ENCODE measurements around the gene RBMS1.

The RBMS1 gene

GRCh38 chr2:160241251-160242137 lies 252.1 kb downstream of the RBMS1 start:
- in situ Hi-C loops (cut with HindIII; ENCODE audit: low pct_ligation_motif_present, low pct_unique_long_range_greater_than_20kb, low sequenced_read_pairs) = no loop called here
- DNase-seq = peak; percentile 78

- no peak for DNase-seq
- in situ Hi-C loops (cut with HindIII; ENCODE audit: low pct_ligation_motif_present, low pct_unique_long_range_greater_than_20kb, low sequenced_read_pairs) = no loop called here
These were observed 254.2 kb downstream of the RBMS1 start for GRCh38 chr2:160239436-160239835.

- in situ Hi-C loops (cut with HindIII; ENCODE audit: low pct_ligation_motif_present, low pct_unique_long_range_greater_than_20kb, low sequenced_read_pairs) = no loop called here
These were observed 255.2 kb downstream of the RBMS1 start for GRCh38 chr2:160238392-160238791.

GRCh38 chr2:160232905-160233475 lies 260.6 kb downstream of the RBMS1 start:
- in situ Hi-C loops (cut with HindIII; ENCODE audit: low pct_ligation_motif_present, low pct_unique_long_range_greater_than_20kb, low sequenced_read_pairs) = no loop called here

More at GRCh38 chr2:160238392-160238791, 255.2 kb downstream of the RBMS1 start:
- DNase-seq = no peak

GRCh38 chr2:160229591-160229990 lies 264.0 kb downstream of the RBMS1 start:
- in situ Hi-C loops (cut with HindIII; ENCODE audit: low pct_ligation_motif_present, low pct_unique_long_range_greater_than_20kb, low sequenced_read_pairs) = no loop called here
- peak; percentile 32 for DNase-seq

More at GRCh38 chr2:160232905-160233475, 260.6 kb downstream of the RBMS1 start:
- DNase-seq = no peak

- in situ Hi-C loops (cut with HindIII; ENCODE audit: low pct_ligation_motif_present, low pct_unique_long_range_greater_than_20kb, low sequenced_read_pairs) = no loop called here
- peak; percentile 97 for DNase-seq
These were observed 265.3 kb downstream of the RBMS1 start for GRCh38 chr2:160228141-160228917.

DNA sequence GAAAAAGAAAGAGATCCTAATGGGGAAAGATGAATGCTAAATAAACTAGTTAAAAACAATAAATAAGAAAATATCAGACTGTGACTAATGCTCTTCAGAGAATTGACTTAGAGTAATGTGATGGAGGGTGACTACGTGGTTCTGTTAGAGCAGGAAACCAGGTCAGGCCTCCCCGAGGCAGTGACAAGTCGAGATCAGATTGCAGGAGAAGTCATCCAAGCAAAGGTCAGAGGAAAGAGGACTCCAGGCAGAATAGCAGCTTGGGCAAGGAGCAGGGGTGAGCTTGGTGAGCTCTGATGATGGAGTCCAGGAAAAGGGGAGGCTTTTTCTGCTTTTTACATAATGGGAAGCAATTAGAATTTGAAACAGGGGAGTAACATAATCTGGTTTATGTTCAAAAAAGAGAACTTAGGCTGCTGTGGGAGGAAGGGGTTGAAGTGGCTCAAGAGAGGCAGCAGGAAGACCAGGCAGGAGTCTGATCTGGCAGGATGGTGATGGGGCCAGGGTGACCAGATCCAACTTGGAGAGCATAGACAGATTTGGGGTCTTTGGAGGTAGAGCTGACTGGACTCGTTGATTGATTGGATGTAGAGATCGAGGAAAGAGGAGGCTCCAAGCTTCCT lies 266.2 kb downstream of the RBMS1 start:
- in situ Hi-C loops (cut with HindIII; ENCODE audit: low pct_ligation_motif_present, low pct_unique_long_range_greater_than_20kb, low sequenced_read_pairs) = no loop called here
- DNase-seq = no peak

DNA sequence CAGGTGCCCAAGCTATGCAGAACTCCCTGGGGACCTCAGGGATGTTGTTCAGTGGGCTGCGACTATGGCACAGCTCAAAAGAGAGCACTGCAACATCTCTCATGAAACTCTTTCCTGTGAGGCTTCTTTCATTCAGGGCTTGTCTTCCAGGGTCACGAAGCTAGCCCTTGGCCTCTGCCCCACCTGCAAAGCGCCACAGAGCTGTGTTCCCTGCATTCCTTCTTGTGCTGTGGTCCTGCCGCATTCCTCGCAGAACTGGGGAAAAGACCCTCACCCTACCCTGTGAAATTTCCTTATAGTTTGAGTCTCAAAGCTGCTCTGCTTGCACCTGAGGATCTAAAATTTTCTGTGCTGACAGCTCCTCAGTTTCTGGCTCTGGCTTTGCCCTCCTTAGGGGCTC lies 267.2 kb downstream of the RBMS1 start:
- in situ Hi-C loops (cut with HindIII; ENCODE audit: low pct_ligation_motif_present, low pct_unique_long_range_greater_than_20kb, low sequenced_read_pairs) = no loop called here
- no peak for DNase-seq

DNA sequence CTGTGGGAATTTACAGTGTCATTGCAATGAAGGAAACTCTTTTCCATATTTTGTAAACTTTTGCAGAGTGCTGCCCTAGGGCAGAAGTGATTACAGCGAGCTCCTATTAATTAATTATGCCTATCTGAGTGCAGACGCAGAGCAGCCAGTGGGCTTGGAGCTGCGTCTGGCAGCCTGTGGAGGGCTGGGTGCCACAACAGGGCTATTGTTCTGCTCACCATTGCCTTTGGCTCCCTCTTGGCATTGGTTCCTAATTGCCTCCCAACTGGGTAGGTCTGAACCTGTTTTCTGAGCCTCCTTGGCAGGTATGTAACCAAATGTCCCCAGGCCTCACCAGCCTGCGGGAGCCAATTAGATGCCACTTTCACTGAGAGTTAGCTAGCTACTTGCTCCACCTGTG lies 267.9 kb downstream of the RBMS1 start:
- in situ Hi-C loops (cut with HindIII; ENCODE audit: low pct_ligation_motif_present, low pct_unique_long_range_greater_than_20kb, low sequenced_read_pairs) = no loop called here
- DNase-seq = no peak

- in situ Hi-C loops (cut with HindIII; ENCODE audit: low pct_ligation_motif_present, low pct_unique_long_range_greater_than_20kb, low sequenced_read_pairs) = no loop called here
- no peak for DNase-seq
These were observed 269.1 kb downstream of the RBMS1 start for GRCh38 chr2:160224507-160224906.

- in situ Hi-C loops (cut with HindIII; ENCODE audit: low pct_ligation_motif_present, low pct_unique_long_range_greater_than_20kb, low sequenced_read_pairs) = no loop called here
- peak; percentile 99 for DNase-seq
These were observed 269.5 kb downstream of the RBMS1 start for GRCh38 chr2:160224060-160224459.

GRCh38 chr2:160223560-160223959 lies 270.0 kb downstream of the RBMS1 start:
- DNase-seq = no peak
- in situ Hi-C loops (cut with HindIII; ENCODE audit: low pct_ligation_motif_present, low pct_unique_long_range_greater_than_20kb, low sequenced_read_pairs) = no loop called here

DNA sequence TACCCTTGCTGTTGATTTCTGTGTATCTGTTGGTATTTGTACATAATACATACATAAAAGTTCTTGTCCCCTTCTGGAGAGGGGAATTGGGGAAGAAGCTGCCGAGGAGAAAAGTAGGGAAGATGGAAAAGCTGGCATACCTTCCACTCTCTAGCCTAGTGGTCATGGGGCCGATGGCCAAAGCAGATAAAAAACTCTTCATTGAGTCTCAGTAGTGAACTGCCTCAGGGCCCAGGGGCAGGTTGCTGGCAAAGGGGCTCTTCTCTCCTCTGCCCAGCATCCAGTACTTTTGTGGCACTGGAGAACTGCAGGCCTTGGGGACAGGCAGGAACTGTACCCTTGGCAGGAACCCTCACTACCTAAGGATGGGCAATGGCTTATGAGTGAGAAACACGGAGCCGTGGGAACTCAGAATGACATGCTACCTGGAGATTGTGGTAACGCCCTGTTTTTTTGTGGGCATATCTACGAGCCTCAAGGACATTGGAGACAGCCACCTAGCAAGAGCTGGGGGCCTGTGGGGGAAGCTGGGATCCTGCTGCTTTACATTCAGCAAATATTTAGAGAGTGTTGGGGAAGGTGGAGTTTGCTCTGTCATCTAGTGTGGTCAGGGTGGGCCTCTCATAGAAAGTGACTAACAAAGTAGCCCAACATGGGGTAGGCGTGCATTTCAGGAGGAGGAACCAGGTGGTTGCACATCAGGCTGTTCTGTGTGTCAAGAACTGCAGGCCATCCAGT lies 270.9 kb downstream of the RBMS1 start:
- in situ Hi-C loops (cut with HindIII; ENCODE audit: low pct_ligation_motif_present, low pct_unique_long_range_greater_than_20kb, low sequenced_read_pairs) = no loop called here
- DNase-seq = no peak
